K562 (cell line): ENCODE measurements around the gene TRIM2. TPM values are rescaled to one million over a fixed set of nuclear protein-coding genes. Genes with fewer than 3 reads are reported as not detected.
A peak's percentile ranks its signal among the peaks of the same experiment; 100 is the strongest.

Experiments
- ATF3 ChIP-seq, 2 experiments: fragments of 450-650 bp in 1 of 2; sonication (generic) in 1 of 2; formaldehyde crosslinking in 1 of 2; IDR thresholded peaks in 1 of 2; conservative IDR thresholded peaks in 1 of 2; 2 replicates each; pipeline versions ENCODE4 v1.6.1 to v1.8.1; 2016 to 2023; ENCODE audit warnings: mild to moderate bottlenecking in 2 of 2, moderate library complexity in 2 of 2, inconsistent platforms in 1 of 2, missing genetic modification reagents in 1 of 2
- CBX2 ChIP-seq: fragments of 200-600 bp; sonication (generic); IDR thresholded peaks from one replicate; pipeline ENCODE4 v1.6.1; 2012; ENCODE audit warnings: mild to moderate bottlenecking, low read length, inconsistent platforms; ENCODE audit not compliant: insufficient read depth, poor library complexity, severe bottlenecking
- CEBPB ChIP-seq: fragments of 450-650 bp; IDR thresholded peaks from 2 replicates; pipeline ENCODE4 v1.6.1; 2016; ENCODE audit warnings: missing genetic modification characterization, missing compliant biosample characterization
- CHD2 ChIP-seq: IDR thresholded peaks from 2 replicates; pipeline ENCODE4 v1.6.1; 2011; ENCODE audit warnings: low read depth, low read length
- DNMT1 ChIP-seq: fragments of 450-650 bp; IDR thresholded peaks from 2 replicates; pipeline ENCODE4 v1.6.1; 2016; ENCODE audit warnings: antibody characterized with exemption, mild to moderate bottlenecking
- HDAC2 ChIP-seq: fragments of 450-650 bp; IDR thresholded peaks from 2 replicates; pipeline ENCODE4 v1.6.1; 2016; ENCODE audit warnings: mild to moderate bottlenecking
- HSF4 ChIP-seq: fragments of 250-450 bp; sonication (Bioruptor Pico); IDR thresholded peaks from 2 replicates; pipeline ENCODE4 v2.1.2; 2022; ENCODE audit warnings: mild to moderate bottlenecking, moderate library complexity, borderline replicate concordance
- IRF9 ChIP-seq: fragments of 450-650 bp; IDR thresholded peaks from 2 replicates; pipeline ENCODE4 v1.6.1; 2016; ENCODE audit warnings: missing biosample characterization, missing genetic modification characterization
- MLLT1 ChIP-seq, 2 experiments: fragments of 450-650 bp; IDR thresholded peaks; 2 replicates each; pipeline ENCODE4 v1.6.1; 2016
- MYBL2 ChIP-seq, 2 experiments: fragments of 450-650 bp in 1 of 2; sonication (generic) in 1 of 2; formaldehyde crosslinking in 1 of 2; IDR thresholded peaks; 2 replicates each; pipeline versions ENCODE4 v1.6.1 to v1.8.1; 2017 to 2022; ENCODE audit warnings: borderline replicate concordance in 1 of 2, inconsistent platforms in 1 of 2, low read depth in 1 of 2, mild to moderate bottlenecking in 1 of 2, missing genetic modification reagents in 1 of 2, moderate library complexity in 1 of 2
- NCOA6 ChIP-seq: fragments of 450-650 bp; IDR thresholded peaks from 2 replicates; pipeline ENCODE4 v1.6.1; 2017; ENCODE audit warnings: mild to moderate bottlenecking
- NEUROD1 ChIP-seq: fragments of 150-350 bp; IDR thresholded peaks from 2 replicates; pipeline ENCODE4 v1.6.1; 2014; ENCODE audit warnings: borderline replicate concordance, low read length, low read depth; ENCODE audit not compliant: partially characterized antibody
- NFE2 ChIP-seq: IDR thresholded peaks from 2 replicates; pipeline ENCODE4 v1.6.1; 2014; ENCODE audit warnings: antibody characterized with exemption, low read depth
- PHF20 ChIP-seq: fragments of 450-650 bp; IDR thresholded peaks from 2 replicates; pipeline ENCODE4 v1.6.1; 2018; ENCODE audit not compliant: partially characterized antibody
- RFX1 ChIP-seq: fragments of 450-650 bp; IDR thresholded peaks from 2 replicates; pipeline ENCODE4 v1.6.1; 2016; ENCODE audit warnings: mild to moderate bottlenecking, moderate library complexity
- SP1 ChIP-seq: sonication (generic); formaldehyde crosslinking; IDR thresholded peaks from 2 replicates; pipeline ENCODE4 v1.8.1; 2022; ENCODE audit warnings: mild to moderate bottlenecking, missing genetic modification reagents
- TFAP4 ChIP-seq: sonication (generic); formaldehyde crosslinking; IDR thresholded peaks from 2 replicates; pipeline ENCODE4 v1.8.0; 2022; ENCODE audit warnings: missing genetic modification reagents, mild to moderate bottlenecking, moderate library complexity, borderline replicate concordance
- XRCC5 ChIP-seq: fragments of 200-400 bp; formaldehyde crosslinking; IDR thresholded peaks from 2 replicates; pipeline ENCODE4 v1.6.1; 2017; ENCODE audit warnings: low read depth, mild to moderate bottlenecking, low read length
- ZHX1 ChIP-seq: fragments of 150-350 bp; conservative IDR thresholded peaks from 2 replicates; pipeline ENCODE4 v1.6.1; 2014; ENCODE audit warnings: low read length
- ZNF143 ChIP-seq: sonication (generic); formaldehyde crosslinking; IDR thresholded peaks from 2 replicates; pipeline ENCODE4 v1.9.0; 2022; ENCODE audit warnings: mild to moderate bottlenecking, missing genetic modification reagents
- polyA plus RNA-seq, 8 experiments: library from polyadenylated mRNA; depleted of rRNA in 4 of 8; stranded (reverse) in 5 of 8; unstranded in 3 of 8; fragments of >200 nt; fragmentation: Nextera tagmentation in 2 of 8; fragmentation: Illumina TruSeq in 1 of 8; extraction: Ambion mirVana in 2 of 8; extraction: Trizol in 1 of 8; gene quantifications; 2 replicates each; pipeline versions ENCODE4 v1.2.1 to v1.2.3, GENCODE V29; 2011 to 2014; ENCODE audit warnings: inconsistent platforms in 1 of 8, missing spikeins in 1 of 8
- total RNA-seq, 7 experiments: library from RNA; depleted of rRNA in 6 of 7; stranded (reverse); fragments of >200 nt in 6 of 7; fragmentation: Illumina TruSeq in 2 of 7; extraction: Trizol in 2 of 7; gene quantifications; 2 replicates each; pipeline versions ENCODE4 v1.2.1 to v1.2.3, GENCODE V29; 2011 to 2021; ENCODE audit warnings: low replicate concordance in 1 of 7

TRIM2 gene
- total and polyA plus RNA-seq, 9 of the 15 experiments (the other 6 are each of a cell fraction or from before 2014, with no cell fraction given): 0.01 to 0.41 (median 0.13) TPM; not detected in 1

GRCh38 chr4:153344131-153345011, 140.1 kb downstream of the TRIM2 start, which contains the start of gene MND1 (continued):
- TF ChIP-seq ZHX1 (no peak), CEBPB (tag) (no peak), NCOA6 (no peak), MLLT1 (IDR thresholded peaks at IDR 0.05) (no peak; a peak in 1 of 4 replicates), CBX2 (no peak), CHD2 (peak; percentile 49; the same call in 1 of the 2 replicates), SP1 (CRISPR knock-in tag) (peak; percentile 72; the same call in 1 of the 2 replicates), HDAC2 (no peak), PHF20 (no peak), XRCC5 (0 out of 2 replicates have a peak, but pooled peaks have one; percentile 12), IRF9 (no peak), RFX1 (no peak), HSF4 (no peak), DNMT1 (no peak), ZNF143 (CRISPR knock-in tag) (no peak), MYBL2 (IDR thresholded peaks at IDR 0.05; ENCODE audit: low read depth) (peak; percentile 50; the same call in 1 of the 2 replicates), MYBL2 (CRISPR knock-in tag; IDR thresholded peaks at IDR 0.05; ENCODE audit: borderline replicate concordance) (no peak; the same call in 1 of the 2 replicates), NEUROD1 (no peak), NFE2 (no peak), ATF3 (IDR thresholded peaks at IDR 0.05) (no peak), ATF3 (CRISPR knock-in tag; conservative IDR thresholded peaks at IDR 0.05) (no peak), TFAP4 (peak; percentile 67)
